Fibroblast of the aortic adventitia (primary cell): ENCODE data around the gene TLCD3A. TPM values are rescaled to one million over a fixed set of nuclear protein-coding genes. Genes with fewer than 3 reads are reported as not detected.

Experiments used
- DNase-seq: peaks from one replicate; pipeline ENCODE4 v3.0.0-alpha.2; 2010; ENCODE audit warnings: low read depth
- H3K4me3 ChIP-seq: 2 replicates; pipeline ENCODE4 v1.5.1; 2011; ENCODE audit warnings: low read depth, mild to moderate bottlenecking, control low read depth, low read length, moderate library complexity
- total RNA-seq: library from RNA; depleted of rRNA; stranded (reverse); fragments of >200 nt; gene quantifications from 2 replicates; pipeline ENCODE4 v1.2.3, GENCODE V29; 2012; ENCODE audit warnings: low replicate concordance
- TF ChIP-seq, protein P1 (sequence below): IDR thresholded peaks from 2 replicates; pipeline ENCODE4 v1.5.1; 2011; ENCODE audit warnings: mild to moderate bottlenecking, low read length, control low read depth, inconsistent platforms; ENCODE audit not compliant: insufficient read depth

The TLCD3A gene
- total RNA-seq, 1 donor = 27.5 TPM

DNA sequence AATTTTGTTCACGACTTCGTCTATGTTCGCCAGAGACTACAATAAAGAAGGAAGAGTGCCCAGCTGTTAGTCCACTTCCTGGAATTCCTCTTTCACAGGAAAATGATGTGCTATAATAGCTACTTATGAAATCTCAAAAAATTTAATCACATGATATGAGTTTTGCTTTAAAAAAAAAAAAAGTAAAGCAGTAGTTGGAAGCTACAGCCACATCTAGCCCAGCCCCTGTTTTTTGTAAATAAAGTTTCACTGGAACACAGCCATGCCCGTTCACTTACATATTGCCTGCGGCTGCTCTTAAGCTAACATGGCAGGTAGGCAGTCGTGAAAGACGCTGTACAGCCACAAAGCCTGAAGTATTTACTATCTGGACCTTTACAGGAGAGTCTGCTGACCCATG is 33.1 kb upstream of the TLCD3A start:
- no peak for DNase-seq
- TF ChIP-seq, protein P1, sequence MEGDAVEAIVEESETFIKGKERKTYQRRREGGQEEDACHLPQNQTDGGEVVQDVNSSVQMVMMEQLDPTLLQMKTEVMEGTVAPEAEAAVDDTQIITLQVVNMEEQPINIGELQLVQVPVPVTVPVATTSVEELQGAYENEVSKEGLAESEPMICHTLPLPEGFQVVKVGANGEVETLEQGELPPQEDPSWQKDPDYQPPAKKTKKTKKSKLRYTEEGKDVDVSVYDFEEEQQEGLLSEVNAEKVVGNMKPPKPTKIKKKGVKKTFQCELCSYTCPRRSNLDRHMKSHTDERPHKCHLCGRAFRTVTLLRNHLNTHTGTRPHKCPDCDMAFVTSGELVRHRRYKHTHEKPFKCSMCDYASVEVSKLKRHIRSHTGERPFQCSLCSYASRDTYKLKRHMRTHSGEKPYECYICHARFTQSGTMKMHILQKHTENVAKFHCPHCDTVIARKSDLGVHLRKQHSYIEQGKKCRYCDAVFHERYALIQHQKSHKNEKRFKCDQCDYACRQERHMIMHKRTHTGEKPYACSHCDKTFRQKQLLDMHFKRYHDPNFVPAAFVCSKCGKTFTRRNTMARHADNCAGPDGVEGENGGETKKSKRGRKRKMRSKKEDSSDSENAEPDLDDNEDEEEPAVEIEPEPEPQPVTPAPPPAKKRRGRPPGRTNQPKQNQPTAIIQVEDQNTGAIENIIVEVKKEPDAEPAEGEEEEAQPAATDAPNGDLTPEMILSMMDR = no peak
- no peak overlapping the region for H3K4me3 ChIP-seq

DNA sequence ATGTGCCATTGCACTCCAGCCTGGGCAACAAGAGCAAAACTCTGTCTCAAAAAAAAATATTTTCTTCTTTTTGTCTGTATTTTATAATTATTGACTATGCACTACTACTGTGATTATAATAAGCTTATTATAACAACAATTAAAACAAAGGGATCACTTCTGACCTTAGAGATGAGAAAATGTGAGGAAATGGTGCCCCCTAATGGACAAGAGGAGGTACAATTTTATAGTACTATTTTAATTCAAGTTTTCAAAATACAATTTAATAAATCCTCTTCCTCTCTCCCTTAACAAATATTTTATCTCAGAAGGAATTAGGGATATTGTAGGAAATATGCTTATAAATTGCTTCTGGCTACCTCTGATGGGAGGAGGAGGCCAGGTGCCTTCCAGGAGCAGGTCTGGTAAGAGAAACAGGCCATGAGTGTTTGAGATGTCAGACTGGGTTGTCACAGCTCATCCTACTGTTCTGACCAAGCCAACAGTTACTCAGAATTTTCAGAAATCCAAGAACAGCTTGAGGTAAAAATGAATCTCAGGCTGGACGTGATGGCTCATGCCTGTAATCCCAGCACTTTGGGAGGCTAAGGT is 31.8 kb upstream of the TLCD3A start:
- H3K4me3 ChIP-seq = no peak overlapping the region
- DNase-seq = peak; percentile 61
- TF ChIP-seq, protein P1 = peak; percentile 47

DNA sequence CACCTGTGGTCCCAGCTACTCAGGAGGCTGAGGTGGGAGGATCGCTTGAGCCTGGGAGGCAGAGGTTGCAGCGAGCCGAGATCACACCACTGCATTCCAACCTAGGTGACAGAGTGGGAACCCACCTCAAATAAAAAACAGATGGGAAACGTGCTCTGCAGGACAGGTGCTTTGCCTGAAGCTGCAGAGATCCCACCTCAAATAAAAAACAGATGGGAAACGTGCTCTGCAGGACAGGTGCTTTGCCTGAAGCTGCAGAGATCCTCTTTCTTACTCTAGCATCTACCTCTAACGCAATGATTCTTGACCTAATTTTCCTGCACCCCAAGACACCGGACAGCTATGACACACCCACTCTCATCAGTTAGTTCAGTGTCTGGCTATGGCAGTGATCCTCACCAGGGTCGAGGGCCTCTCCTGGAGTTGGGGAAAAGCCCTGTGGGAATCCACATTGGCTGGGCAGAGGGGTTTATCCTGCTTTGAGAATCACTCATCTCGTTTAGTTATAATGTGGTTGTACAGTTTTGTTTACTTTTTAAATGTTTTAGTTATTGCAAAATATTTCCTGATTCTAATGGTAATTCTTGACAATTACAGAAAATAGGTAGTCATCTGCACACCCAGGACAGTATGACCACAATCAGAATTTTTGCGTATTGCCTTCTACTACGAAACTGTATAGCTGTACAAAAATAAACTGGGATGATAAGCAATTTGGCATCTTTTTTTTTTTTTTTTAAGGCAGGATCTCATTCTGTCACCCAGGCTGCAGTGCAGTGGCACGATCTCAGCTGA is 29.1 kb upstream of the TLCD3A start:
- TF ChIP-seq, protein P1 = no peak
- H3K4me3 ChIP-seq = no peak overlapping the region
- DNase-seq = no peak

DNA sequence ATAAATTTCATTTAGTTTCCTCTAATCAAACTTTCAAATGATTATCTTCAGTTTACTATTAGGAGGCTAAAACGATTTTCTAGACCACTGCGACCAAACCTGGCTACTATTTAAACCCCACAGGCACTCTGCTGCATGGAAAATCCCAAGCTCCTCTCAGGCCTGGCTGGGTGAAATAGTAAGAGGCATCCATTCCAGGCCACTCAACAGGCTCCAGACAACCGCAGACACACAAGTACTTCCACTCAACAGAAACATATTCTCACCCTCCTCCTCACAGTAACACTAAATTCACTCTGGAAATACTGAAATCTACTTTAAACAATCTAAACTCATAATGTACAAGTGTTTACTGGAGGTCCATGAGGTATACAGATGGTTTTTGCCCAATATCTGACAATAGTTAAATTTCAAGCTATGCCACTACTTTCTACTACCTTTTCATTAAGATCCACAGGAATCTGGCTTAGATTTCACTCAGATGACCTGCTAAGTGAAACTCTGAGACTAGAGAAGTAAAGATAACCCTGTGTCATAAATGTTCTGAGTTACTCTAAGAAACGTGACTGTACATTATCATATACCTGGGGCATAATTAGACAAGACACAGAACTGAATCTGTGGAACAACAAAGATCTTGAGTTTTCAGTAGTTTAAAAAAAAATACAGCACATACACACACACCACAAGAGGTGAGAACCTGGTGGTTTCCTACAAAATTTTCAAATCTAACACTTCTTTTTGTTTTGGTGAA is 28.1 kb upstream of the TLCD3A start:
- no peak for DNase-seq
- H3K4me3 ChIP-seq = no peak overlapping the region
- TF ChIP-seq, protein P1 = no peak

DNA sequence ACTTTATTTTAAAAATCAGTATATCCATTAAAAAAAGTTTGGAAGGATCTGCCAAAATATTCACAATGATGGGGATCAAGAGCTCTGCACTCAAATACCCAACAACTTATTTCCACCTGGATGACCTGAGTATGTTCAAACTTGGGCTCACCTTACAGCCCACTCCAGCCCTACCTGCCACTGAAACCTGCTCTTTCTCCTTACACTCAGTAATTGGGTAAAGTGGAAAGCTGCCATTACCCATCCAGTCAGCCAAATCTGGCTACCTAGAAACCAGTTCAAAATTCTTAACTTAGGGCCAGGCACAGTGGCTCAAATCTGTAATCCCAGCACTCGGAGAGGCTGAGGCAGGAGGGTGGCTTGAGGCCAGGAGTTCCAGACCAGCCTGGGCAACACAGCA is 27.4 kb upstream of the TLCD3A start:
- DNase-seq = no peak
- H3K4me3 ChIP-seq = no peak overlapping the region
- TF ChIP-seq, protein P1 = no peak

DNA sequence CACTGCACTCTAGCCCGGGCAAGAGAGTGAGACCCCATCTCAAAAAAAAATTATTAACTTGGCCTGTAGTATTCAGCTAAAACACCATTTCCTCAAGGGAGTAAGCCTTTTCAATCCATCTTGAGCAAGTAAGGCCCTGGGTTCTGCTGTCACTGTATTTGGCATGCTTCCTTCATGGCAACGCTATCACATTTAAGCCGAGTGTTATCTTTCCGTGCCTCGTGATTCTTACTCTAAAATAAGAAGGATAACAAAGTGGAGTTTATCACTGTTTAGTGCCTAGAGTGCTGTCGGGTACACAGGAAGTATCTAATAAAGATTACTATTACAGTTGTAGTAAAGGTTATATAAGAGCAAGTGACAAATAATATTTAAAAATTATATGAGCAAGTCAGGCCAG is 26.5 kb upstream of the TLCD3A start:
- no peak overlapping the region for H3K4me3 ChIP-seq
- DNase-seq = no peak
- TF ChIP-seq, protein P1 = no peak
